Immature natural killer cell (primary cell): ENCODE results near the gene GNPDA2. TPM values are rescaled to one million over a fixed set of nuclear protein-coding genes. Genes with fewer than 3 reads are reported as not detected.
"Not testable (repeated sequence)": the region's sequence is repeated elsewhere in the genome, so short reads cannot be mapped to it uniquely, and the experiment has no call there.

Experiments used
- DNase-seq, 3 donors: peaks; one replicate each; pipeline ENCODE4 v3.0.0; 2022; ENCODE audit warnings: mixed read lengths in 1 of 3
- H3K27ac Mint-ChIP-seq, 6 donors: one replicate each; pipeline ENCODE4 v1.8.0; 2020; ENCODE audit warnings: mixed read lengths in 6 of 6, mild to moderate bottlenecking in 5 of 6, inconsistent platforms in 4 of 6, moderate library complexity in 3 of 6
- H3K27me3 Mint-ChIP-seq, 3 donors: one replicate each; pipeline ENCODE4 v1.8.0; 2020 to 2021; ENCODE audit warnings: low read depth in 3 of 3, mild to moderate bottlenecking in 3 of 3, mixed read lengths in 3 of 3, moderate library complexity in 3 of 3, inconsistent platforms in 1 of 3
- H3K36me3 Mint-ChIP-seq, 3 donors: one replicate each; pipeline ENCODE4 v1.8.0; 2020; ENCODE audit warnings: mixed read lengths in 3 of 3, inconsistent platforms in 2 of 3, mild to moderate bottlenecking in 2 of 3
- H3K4me1 Mint-ChIP-seq, 2 donors: one replicate each; pipeline ENCODE4 v1.8.0; 2020; ENCODE audit warnings: inconsistent platforms in 2 of 2, mild to moderate bottlenecking in 2 of 2, mixed read lengths in 2 of 2, moderate library complexity in 1 of 2
- H3K4me3 Mint-ChIP-seq, 5 donors: one replicate each; pipeline ENCODE4 v1.8.0; 2020; ENCODE audit warnings: mild to moderate bottlenecking in 5 of 5, mixed read lengths in 5 of 5, inconsistent platforms in 3 of 5, moderate library complexity in 3 of 5
- H3K9me3 Mint-ChIP-seq, 6 donors: one replicate each; pipeline ENCODE4 v1.8.0; 2020; ENCODE audit warnings: mild to moderate bottlenecking in 6 of 6, mixed read lengths in 6 of 6, inconsistent platforms in 4 of 6, moderate library complexity in 3 of 6
- polyA plus RNA-seq, 3 donors: library from polyadenylated mRNA; unstranded; fragments of 300-500 nt; fragmentation: Illumina TruSeq; gene quantifications; one replicate each; pipeline ENCODE4 v1.2.3, GENCODE V29; 2021

The GNPDA2 gene
- 10 to 100 TPM; 13.7 to 30.9 (median 17.4) TPM for polyA plus RNA-seq

DNA sequence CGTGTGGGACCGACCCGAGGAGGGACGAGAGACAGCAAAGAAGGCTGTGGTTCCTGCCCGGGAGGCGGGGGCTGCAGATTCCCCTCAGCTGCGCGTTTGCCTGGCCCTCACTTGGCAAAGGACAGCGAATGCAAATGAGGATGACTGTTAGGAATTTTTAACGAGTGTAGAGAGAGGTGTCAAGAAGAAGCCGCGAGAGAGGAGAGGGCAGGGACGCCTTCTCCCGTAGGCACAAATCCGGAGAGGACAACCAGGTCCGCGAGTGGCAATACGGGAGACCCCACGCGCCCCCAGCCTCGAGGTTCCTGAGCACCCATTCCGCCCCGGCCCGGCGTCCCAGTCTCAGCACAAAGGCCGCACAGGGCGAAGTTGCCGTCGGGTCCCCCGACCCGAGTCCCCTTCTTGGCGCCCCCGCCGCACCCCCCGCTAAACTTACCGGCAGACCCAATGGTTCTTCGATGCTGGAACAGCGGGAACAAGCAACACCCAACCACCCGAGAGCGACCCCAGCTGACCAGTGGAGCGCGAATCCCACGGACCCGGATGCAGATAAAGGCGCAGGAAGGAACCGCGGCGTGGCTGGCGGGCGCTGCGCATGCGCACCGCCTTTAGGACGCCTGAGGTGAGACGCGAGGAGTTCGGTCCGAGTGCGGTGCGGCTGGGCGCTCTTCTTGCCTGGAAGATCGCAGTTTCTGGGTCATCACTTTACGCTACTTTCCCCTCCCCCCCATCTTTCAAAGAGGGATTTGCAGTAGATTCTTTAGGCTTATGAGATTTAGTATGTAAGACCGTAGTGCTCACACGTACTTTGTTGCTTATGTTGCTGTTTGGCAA is at the start of gene GNPDA2:
TSS of gene GNPDA2 (minus strand) at position 519 of the 834 bp plus-strand sequence. CDS start 4,349 bp downstream, outside the sequence.
- peaks cover 5 to 16% (median 11%) of the 10 kb centered on the region in 3 donors for H3K27me3 Mint-ChIP-seq

DNA sequence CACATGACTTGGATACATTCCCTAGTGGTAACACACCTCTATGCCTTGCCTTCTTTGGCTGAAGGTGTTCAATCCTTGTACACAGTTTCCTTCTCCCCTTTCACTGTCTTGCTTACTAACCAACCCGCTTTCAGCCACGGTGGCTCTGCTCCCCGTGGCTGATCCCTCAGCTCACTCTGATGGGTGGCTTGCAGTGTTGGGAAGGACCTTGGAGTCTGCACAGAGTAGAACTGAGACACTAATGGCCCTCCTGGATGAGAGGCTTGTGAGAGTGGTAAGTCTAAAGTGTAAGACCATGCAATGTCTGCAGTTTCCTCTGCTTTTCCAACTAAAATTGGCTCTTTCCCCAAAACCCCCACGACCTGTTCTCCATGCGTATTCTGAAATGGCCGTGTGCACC is 46.0 kb upstream of the GNPDA2 start:
- no peak overlapping the region for H3K27ac Mint-ChIP-seq
- peaks cover 0 to 8% (median 3%) of the 10 kb centered on the region in 6 donors for H3K9me3 Mint-ChIP-seq
- H3K4me3 Mint-ChIP-seq = no peak overlapping the region
- H3K27me3 Mint-ChIP-seq = peaks cover 0 to 7% (median 3%) of the 10 kb centered on the region in 3 donors
- H3K4me1 Mint-ChIP-seq = no peaks in the 10 kb centered on the region
- DNase-seq = no peak
- H3K36me3 Mint-ChIP-seq = peaks cover 0 to 3% (median 0%) of the 10 kb centered on the region in 3 donors

More for the DNA sequence above, at the start of gene GNPDA2:
- peak; percentile 79 to 86 (median 84) for DNase-seq
- H3K36me3 Mint-ChIP-seq = no peaks in the 10 kb centered on the region
- H3K27ac Mint-ChIP-seq = peak within 1 kb of the TSS; percentile 75 to 94 (median 86)
- H3K4me3 Mint-ChIP-seq = peak within 1 kb of the TSS; percentile 90 to 93 (median 91)
- peaks cover 0 to 4% (median 0%) of the 10 kb centered on the region in 6 donors for H3K9me3 Mint-ChIP-seq
- peaks cover 32 to 59% of the 10 kb centered on the region in 2 donors for H3K4me1 Mint-ChIP-seq

DNA sequence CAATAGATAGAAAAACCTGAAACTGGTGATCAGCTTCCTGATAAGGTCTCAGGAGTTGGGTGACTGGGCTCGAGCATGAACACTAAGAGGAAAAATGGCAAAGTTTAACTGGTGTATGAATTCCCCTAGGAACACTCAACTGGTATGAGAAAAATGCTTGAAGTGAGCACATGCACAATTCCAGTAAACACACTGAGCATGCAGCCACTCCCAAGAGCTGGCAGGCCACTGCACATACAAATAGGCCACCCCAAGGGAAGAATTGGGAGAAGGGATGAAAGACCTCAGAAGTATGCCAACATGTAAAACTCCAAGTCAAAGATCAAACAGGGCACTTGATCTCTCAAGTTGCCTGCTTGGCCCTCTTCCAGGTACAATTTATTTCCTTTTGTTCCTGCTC is 45.4 kb upstream of the GNPDA2 start:
- H3K9me3 Mint-ChIP-seq = peaks cover 0 to 7% (median 3%) of the 10 kb centered on the region in 6 donors
- DNase-seq = no peak
- H3K27ac Mint-ChIP-seq = no peak overlapping the region
- H3K27me3 Mint-ChIP-seq = peaks cover 0 to 7% (median 3%) of the 10 kb centered on the region in 3 donors
- no peaks in the 10 kb centered on the region for H3K4me1 Mint-ChIP-seq
- H3K36me3 Mint-ChIP-seq = peaks cover 0 to 3% (median 0%) of the 10 kb centered on the region in 3 donors
- no peak overlapping the region for H3K4me3 Mint-ChIP-seq

DNA sequence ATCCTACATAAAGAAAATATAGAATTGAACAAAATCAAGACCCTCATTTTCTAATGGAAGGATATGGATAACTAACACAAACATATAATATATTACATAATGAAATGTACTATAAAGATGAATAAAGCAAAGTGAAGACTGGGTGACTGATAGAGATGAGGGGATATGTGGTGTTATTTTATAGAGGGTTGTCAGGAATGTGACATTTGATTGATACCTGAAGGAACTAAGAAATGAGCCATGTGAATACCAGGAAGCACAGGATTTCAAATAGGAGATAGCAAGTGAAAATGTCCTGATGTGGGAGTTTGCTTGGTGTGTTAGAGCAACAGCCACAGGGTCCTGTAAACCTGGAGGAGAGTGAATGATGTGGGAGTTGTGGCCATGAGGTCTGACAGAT is 40.1 kb upstream of the GNPDA2 start:
- Mint-ChIP-seq H3K4me3 (no peak overlapping the region), H3K36me3 (no peaks in the 10 kb centered on the region), H3K27ac (no peak overlapping the region), H3K9me3 (peaks cover 0 to 2% (median 0%) of the 10 kb centered on the region in 6 donors), H3K4me1 (no peaks in the 10 kb centered on the region), H3K27me3 (peaks cover 0 to 11% (median 3%) of the 10 kb centered on the region in 3 donors)
- DNase-seq = no peak

DNA sequence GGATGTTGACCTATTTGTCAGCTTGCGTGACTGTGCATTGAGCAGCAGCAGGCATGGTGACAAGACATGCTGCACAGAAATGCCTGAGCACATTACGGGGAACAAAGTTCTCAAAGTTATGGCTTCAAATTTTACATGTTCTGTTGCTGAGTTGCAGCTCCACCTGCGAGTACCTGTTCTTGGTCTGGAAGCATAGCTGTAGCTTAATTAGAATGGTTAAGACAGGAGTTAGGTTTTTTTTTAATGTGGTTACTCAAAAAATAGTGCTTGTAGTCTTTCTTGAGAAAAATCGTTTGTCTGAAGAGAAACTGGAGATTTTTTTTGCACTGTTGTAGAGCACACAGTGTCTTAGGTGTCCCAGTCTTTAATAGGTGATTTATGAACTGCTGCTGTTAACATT is 38.8 kb upstream of the GNPDA2 start:
- no peak overlapping the region for H3K4me3 Mint-ChIP-seq
- H3K9me3 Mint-ChIP-seq = peaks cover 0 to 2% (median 0%) of the 10 kb centered on the region in 6 donors

DNA sequence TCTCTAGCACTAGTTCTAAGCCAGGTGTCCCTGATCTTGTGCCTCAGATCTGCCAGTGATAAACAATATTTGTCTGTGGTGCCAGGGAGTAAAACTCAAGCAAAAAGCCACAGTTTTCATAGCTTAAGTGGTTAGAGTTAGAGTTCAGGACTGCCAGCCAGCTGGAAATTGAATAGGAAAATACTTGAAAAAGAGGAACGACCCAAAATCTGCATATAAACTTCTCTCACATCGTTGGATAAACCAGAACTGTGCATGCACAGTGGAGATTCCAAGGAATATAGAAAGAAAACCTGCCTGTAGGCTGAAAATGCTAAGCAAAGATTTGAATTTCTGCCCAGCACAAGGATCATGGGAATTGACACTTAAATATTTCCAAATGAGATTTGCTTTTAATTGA is 35.0 kb upstream of the GNPDA2 start:
- no peaks in the 10 kb centered on the region for H3K36me3 Mint-ChIP-seq
- DNase-seq = no peak
- no peaks in the 10 kb centered on the region for H3K4me1 Mint-ChIP-seq
- H3K27ac Mint-ChIP-seq = no peak overlapping the region
- H3K27me3 Mint-ChIP-seq = peaks cover 2 to 6% (median 3%) of the 10 kb centered on the region in 3 donors
- H3K4me3 Mint-ChIP-seq = no peak overlapping the region
- no peaks in the 10 kb centered on the region for H3K9me3 Mint-ChIP-seq

More for the DNA sequence above, 38.8 kb upstream of the GNPDA2 start:
- H3K4me1 Mint-ChIP-seq = no peaks in the 10 kb centered on the region
- no peaks in the 10 kb centered on the region for H3K36me3 Mint-ChIP-seq
- DNase-seq = no peak
- H3K27me3 Mint-ChIP-seq = peaks cover 0 to 11% (median 4%) of the 10 kb centered on the region in 3 donors
- H3K27ac Mint-ChIP-seq = no peak overlapping the region

DNA sequence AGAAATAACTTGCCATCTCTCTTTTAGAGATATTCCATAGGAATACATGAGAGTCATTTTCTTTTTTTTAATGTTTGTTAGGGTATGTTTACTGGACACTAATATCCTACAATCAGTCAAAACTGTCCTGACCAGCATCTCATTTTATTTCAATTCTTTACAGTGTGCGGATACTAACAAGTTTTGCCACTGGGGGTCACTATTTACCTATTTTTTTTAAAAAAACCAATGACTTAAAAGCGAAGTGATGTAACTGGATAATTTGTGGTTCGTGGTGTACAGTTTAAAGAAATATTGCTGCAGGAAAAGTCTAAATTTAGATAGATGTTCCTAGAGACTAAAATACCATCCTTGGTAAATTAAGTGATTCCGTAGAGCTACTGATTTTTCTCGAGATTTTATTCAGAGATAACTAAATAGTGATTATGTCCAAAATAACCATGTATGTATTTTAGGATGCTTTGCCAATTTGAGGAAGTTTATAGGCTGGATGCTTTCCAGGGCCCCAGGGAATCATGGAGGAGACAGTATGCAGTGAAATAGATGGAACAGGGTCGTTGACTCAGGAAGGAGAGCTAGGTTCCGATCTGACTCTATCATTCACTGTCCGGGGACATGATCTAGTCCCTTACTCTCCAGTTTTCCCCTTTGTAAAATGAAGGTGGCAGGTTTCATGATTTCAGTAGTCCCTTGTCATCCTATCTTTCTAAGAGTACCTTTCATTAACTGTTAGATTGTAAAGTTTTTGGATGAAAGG is 34.0 kb upstream of the GNPDA2 start:
- no peaks in the 10 kb centered on the region for H3K4me1 Mint-ChIP-seq

DNA sequence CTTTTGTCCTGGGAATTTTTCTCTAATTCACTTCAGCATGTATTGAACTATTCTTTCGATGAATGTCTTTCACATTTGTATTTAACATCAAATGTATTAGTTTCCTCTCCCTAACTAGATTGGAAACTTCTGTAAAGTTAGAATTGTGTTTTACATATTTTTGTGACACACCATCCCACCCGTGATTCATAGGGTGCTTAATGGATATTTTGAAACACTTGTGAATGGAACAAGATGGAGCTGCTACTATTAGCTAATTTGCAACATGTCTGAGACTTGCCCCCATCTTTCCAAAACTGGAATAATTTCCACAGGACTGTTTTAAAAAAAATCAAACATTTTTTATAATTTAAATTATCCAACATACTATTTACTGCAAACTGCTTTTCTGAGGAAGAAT is 30.2 kb upstream of the GNPDA2 start:
- Mint-ChIP-seq H3K36me3 (no peaks in the 10 kb centered on the region), H3K4me1 (no peaks in the 10 kb centered on the region), H3K9me3 (peaks cover 0 to 3% (median 0%) of the 10 kb centered on the region in 6 donors), H3K27me3 (peaks cover 0 to 3% (median 3%) of the 10 kb centered on the region in 3 donors), H3K27ac (no peak overlapping the region), H3K4me3 (no peak overlapping the region)
- no peak for DNase-seq

More for the DNA sequence above, 34.0 kb upstream of the GNPDA2 start:
- Mint-ChIP-seq H3K27me3 (peaks cover 2 to 3% (median 3%) of the 10 kb centered on the region in 3 donors), H3K27ac (no peak overlapping the region), H3K36me3 (no peaks in the 10 kb centered on the region), H3K4me3 (no peak overlapping the region), H3K9me3 (no peaks in the 10 kb centered on the region)
- peak in 2 of 3 donors; percentile 2 to 19 for DNase-seq

DNA sequence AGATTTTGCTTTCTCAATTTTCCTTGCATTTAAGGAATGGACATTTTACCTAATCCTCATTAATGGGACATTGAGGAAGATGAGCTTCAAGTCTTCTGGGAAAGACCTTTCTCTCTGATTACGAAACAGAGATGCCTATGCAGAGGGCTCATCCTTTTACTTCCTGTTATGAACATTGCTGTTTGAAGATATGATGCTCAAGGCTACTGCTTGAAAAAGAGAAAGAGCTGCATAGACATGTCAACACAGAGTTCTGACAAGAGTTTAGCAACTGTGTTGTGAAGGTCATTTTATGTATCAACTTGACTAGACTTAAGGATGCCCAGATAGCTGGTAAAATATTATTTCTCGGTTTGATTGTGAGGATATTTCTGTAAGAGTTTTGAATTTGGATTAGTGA is 13.8 kb upstream of the GNPDA2 start:
- Mint-ChIP-seq H3K27ac (no peak overlapping the region), H3K4me1 (no peaks in the 10 kb centered on the region), H3K27me3 (peaks cover 5 to 12% (median 12%) of the 10 kb centered on the region in 3 donors), H3K4me3 (no peak overlapping the region), H3K9me3 (no peaks in the 10 kb centered on the region), H3K36me3 (no peaks in the 10 kb centered on the region)
- DNase-seq = no peak

DNA sequence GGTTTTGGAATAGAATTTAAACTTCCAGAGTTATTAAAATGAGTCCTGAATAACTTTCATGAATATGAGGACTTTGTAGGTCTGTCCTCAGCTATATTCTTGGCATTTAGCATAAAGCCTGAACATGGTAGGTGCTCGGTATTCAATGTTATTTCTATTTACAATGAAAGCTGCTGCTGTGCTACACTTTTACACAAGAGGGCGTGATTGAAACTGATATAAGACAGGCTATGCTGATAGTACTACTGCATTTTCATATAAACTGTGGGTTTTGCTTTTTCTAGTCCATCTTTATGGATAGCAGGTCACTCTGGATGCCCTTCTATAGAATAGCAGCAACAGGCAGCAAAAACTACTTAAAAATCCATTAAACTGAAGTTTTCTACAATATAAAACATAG is 12.3 kb upstream of the GNPDA2 start:
- no peaks in the 10 kb centered on the region for H3K4me1 Mint-ChIP-seq
- no peak overlapping the region for H3K27ac Mint-ChIP-seq
- no peaks in the 10 kb centered on the region for H3K9me3 Mint-ChIP-seq
- no peak overlapping the region for H3K4me3 Mint-ChIP-seq
- no peaks in the 10 kb centered on the region for H3K36me3 Mint-ChIP-seq
- DNase-seq = no peak
- H3K27me3 Mint-ChIP-seq = peaks cover 8 to 17% (median 12%) of the 10 kb centered on the region in 3 donors

DNA sequence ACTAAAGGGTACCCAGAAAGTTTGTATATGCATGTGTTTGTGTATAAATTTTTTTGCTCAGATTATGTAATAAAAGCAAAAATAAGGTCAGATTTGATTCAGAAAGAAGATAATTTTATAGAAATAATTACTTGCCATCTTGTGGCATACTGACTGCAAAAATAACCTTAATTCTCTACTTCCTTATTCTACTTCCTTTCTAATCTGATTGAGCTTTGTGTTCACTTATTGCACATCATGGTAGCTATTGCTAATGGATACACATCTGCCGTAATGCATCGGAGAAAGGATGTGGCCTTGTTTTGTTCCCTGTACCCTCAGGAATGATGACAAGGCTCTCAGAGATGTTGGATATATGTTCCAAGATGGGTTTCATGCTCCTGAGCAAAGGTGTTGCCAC is 10.5 kb upstream of the GNPDA2 start:
- peaks cover 9 to 19% (median 10%) of the 10 kb centered on the region in 3 donors for H3K27me3 Mint-ChIP-seq
- H3K4me3 Mint-ChIP-seq = no peak overlapping the region
- no peak overlapping the region for H3K27ac Mint-ChIP-seq
- no peaks in the 10 kb centered on the region for H3K4me1 Mint-ChIP-seq
- H3K9me3 Mint-ChIP-seq = no peaks in the 10 kb centered on the region
- H3K36me3 Mint-ChIP-seq = no peaks in the 10 kb centered on the region
- no peak for DNase-seq

DNA sequence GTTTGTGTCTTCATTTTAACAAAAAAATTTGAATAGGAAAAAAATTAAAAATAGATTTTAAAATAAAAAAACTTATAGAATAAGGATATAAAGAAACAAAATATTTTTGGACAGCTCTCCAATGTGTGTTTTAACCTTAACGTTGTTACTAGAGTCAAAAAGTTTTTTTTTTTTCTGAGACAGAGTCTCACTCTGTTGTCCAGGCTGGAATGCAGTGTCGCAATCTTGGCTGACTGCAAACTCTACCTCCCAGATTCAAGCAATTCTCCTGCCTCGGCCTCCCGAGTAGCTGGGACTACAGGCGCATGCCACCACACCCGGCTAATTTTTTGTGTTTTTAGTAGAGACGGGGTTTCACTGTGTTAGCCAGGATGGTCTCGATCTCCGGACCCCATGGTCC is 2.3 kb upstream of the GNPDA2 start:
- H3K27ac Mint-ChIP-seq, DNase-seq, H3K36me3 Mint-ChIP-seq, H3K4me3 Mint-ChIP-seq, H3K9me3 Mint-ChIP-seq: not testable (repeated sequence)
- peaks cover 24 to 38% of the 10 kb centered on the region in 2 donors for H3K4me1 Mint-ChIP-seq
- peaks cover 6 to 20% (median 15%) of the 10 kb centered on the region in 3 donors for H3K27me3 Mint-ChIP-seq

DNA sequence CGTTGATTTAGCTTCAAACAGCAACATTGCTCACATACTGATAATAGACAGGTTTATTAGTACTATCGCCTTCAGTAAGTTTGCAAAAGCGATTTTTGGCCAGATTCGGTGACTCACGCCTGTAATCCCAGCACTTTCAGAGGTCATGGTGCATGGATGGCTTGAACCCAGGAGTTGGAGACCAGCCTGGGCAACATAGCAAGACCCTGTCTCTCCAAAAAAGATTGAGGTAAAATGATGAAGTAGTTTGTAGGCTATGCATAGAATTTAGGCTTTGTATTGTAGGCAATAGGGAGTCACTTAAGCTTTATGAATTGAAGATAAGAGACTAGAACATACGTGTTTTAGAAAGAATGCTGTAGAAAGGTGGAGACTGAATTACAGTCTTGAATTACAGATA is 1.1 kb upstream of the GNPDA2 start:
- Mint-ChIP-seq H3K4me3 (peak overlapping the region in 4 of 5 donors; percentile 90 to 93 (median 92)), H3K9me3 (peaks cover 0 to 4% (median 0%) of the 10 kb centered on the region in 6 donors), H3K36me3 (no peaks in the 10 kb centered on the region), H3K27me3 (peaks cover 5 to 20% (median 11%) of the 10 kb centered on the region in 3 donors), H3K27ac (no peak overlapping the region), H3K4me1 (peaks cover 30 to 48% of the 10 kb centered on the region in 2 donors)
- no peak for DNase-seq

DNA sequence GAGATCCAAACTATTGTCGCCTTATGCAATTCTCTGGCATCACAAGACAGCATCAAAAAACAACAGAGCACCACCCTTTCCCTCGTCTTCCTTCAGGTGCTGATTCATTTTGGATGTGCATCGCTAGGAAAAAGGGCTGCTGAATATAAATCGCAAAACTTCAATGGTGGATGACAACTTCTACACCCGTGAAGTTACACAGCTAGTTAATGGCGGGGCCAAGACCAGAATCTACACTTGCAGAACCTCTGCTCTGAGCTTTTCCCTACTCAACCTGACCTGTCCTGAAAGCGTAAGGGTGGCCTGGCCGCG is 674 bp downstream of the GNPDA2 start:
- H3K27me3 Mint-ChIP-seq = peaks cover 5 to 12% (median 11%) of the 10 kb centered on the region in 3 donors
- H3K27ac Mint-ChIP-seq = peak overlapping the region; percentile 73 to 94 (median 84)
- peak in 1 of 3 donors; percentile 0 for DNase-seq
- H3K4me1 Mint-ChIP-seq = peaks cover 34 to 65% of the 10 kb centered on the region in 2 donors
- peaks cover 0 to 3% (median 0%) of the 10 kb centered on the region in 3 donors for H3K36me3 Mint-ChIP-seq
- peak overlapping the region; percentile 90 to 93 (median 91) for H3K4me3 Mint-ChIP-seq
- H3K9me3 Mint-ChIP-seq = peaks cover 0 to 4% (median 0%) of the 10 kb centered on the region in 6 donors
